Measurements from ENCODE around the gene ITPR1.

DNA sequence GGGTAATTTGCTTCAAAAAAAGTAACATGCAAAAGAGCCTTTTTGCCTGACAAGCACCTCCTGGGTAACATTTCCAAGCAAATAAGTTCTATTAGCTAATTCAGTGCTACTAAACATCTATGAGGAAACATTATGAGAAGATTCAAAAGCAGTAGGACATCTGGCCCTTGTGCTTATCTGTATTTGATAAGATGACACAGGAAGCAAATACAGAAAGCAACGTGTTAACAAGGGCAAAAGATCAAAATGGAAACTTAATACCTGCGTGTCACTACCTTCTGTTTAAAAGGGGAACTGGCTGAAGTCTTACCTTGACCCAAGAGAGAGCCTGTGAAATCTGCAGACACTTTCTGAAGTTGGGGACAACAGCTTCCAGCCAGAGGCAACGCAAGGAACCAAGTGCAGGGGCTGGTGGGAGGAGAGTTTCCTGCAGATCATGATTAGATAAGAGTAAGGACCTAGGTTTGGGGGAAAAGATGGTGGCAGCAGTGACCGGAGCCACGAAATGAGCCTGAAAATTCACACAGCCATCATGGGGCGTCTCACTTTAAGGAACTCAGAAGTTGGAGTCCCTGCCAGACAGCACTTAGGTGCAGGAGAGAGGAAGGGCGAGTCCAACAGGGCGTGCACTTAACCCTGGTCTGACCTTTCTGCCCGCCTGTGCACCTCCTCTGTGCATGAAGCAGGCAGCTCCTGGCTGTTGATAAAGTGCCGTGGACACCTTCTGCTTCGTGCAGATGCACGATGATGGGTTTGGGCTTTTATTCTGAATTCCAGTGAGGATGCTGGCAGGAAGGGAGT is 332.5 kb downstream of the ITPR1 start:
- no peak for TF ChIP-seq FOXM1 (IDR thresholded peaks at IDR 0.05; ENCODE audit: low read depth)
- TF ChIP-seq CTCF (IDR thresholded peaks at IDR 0.05): no peak

Data from SK-N-SH (cell line).